GM21390 (cell line): Measurements from ENCODE around the gene GNG3.
"Not testable (repeated sequence)": the region's sequence is repeated elsewhere in the genome, so short reads cannot be mapped to it uniquely, and the experiment has no call there.

Experiments
- ATAC-seq: cut with Tn5 transposase; IDR thresholded peaks from one replicate; pipeline ENCODE4 v1.9.1; 2021; ENCODE audit not compliant: unreplicated experiment

GNG3 gene

DNA sequence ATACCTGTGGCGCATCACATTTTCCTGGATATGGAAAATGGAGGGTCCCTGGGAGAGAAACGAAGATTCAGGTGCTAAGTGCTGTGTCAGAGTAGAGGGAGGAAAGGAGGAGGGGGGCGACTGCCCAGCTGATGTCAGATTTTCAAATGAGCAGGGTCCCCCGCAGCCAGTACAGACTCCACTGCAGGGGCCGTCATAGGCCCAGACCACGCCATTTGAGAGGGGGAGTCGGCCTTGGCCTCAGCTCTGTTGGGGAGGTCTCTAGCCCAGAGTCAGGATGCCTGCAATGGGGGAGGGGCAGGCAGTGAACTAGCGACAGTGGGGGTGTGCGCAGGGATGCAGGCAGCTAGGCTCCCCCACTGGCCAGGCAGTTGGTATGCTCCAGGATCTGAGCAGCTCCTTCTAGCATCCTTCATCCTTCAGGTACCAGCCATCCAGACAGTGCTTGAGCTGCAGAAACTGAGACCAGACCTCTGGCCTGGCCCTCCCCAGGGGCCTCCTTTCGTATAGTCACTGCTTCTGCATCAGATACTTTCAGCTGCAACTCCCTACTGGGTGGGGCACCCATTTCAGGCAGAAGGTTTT is at the start of gene GNG3, which contains the start of gene BSCL2:
Gene GNG3 (plus strand): TSS at position 400 of the 585 bp plus-strand sequence. CDS start 620 bp downstream, outside the sequence.
Gene BSCL2 (minus strand): TSS at position 148 of the 585 bp plus-strand sequence. CDS start 229 bp downstream, outside the sequence.
- no peak for ATAC-seq

DNA sequence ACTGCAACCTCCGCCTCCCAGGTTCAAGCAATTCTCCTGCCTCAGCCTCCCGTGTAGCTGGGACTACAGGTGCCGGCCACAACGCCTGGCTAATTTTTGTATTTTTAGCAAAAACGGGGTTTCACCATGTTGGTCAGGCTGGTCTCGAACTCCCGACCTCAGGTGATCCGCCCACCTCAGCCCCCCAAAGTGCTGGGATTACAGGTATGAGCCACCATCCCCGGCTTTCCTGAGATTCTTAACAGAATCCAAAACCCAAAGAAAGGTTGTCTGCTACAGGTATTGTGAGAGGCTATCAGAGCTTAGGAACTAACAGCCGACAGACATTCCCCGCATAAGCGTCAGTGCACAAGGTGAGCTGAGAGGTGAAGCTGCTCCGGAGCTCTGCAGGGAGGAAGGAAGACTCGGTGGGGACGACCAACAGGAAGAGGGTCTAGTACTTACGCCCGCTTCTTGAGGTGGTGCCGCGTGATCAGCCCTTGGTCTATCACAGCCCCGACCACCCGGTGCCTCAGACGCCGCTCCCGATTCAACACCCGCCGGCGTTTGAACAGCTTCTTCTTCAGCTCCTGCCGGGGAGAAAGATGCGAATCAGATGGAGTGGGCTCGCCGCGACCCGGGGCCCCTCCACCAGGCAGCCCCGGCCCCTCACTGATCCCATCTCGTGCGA is 42.9 kb upstream of the GNG3 start:
- ATAC-seq, result peak; percentile 29

GRCh38 chr11:62665075-62665598 is 42.3 kb upstream of the GNG3 start, which contains the start of the genes C11orf98 and CSKMT:
Gene C11orf98, minus strand, starts transcription at chr11:62665210. Its CDS starts 41 bp downstream, at chr11:62665169.
Gene CSKMT, plus strand, starts transcription at chr11:62665312. Its CDS starts 568 bp downstream, at chr11:62665880.
- peak; percentile 86 for ATAC-seq

- peak; percentile 13 for ATAC-seq
These were observed 41.7 kb upstream of the GNG3 start for GRCh38 chr11:62665599-62666258.

DNA sequence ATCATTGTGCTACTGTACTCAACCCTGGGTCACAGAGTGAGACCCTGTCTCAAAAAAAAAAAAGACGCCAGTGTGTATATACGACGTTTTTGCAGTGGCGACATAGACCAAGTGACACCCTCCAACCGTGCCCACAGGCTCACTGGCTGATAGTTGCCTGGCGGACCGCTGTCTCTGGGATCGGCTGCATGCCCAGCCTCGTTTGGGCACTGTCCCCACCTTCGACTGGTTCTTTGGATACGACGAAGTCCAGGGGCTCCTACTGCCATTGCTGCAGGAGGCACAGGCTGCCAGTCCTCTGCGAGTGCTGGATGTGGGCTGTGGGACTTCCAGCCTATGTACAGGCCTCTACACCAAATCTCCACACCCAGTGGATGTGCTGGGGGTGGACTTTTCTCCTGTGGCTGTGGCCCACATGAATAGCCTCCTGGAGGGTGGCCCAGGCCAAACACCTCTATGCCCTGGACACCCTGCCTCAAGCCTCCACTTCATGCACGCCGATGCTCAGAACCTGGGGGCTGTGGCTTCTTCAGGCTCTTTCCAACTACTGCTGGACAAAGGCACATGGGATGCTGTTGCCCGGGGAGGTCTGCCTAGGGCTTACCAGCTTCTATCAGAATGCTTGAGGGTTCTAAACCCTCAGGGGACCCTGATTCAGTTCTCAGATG is 41.1 kb upstream of the GNG3 start:
- no peak for ATAC-seq

- no peak for ATAC-seq
These were observed 40.0 kb upstream of the GNG3 start for GRCh38 chr11:62667460-62667859.

DNA sequence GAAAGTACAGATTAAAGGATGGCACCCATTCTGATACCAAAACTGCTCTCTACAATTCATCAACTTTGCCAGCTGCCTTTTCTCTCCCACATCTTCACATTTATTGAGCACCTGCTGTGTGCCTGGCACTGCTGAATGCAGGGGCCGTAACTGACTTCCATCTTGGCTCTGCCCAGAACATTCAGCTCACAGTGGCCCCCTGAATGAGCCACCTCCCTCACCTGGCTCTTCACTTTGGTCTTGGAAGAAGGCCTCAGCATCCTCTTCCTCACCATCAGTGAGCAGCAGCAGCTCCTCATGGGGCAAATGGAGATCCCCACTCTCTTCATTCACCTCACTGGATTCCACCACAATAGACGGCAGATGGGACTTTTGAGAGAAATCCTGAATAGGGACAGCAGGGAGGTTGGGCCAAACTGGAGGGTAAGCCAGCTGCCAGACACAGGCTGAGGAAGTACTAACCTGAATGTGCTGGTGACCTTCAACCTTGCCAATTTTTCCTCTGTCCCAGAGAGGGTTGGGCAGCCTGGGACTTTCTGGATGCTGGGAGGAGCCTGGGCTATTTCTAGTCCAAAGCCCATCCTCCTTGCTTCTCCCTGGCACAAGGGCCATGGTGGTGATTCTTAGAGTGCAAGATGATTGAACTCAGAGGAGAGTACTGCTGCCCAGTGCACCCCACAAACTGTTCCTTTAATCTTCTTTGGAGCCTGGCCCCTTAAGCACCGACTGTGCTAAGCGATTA is 37.9 kb upstream of the GNG3 start:
- ATAC-seq, result no peak

DNA sequence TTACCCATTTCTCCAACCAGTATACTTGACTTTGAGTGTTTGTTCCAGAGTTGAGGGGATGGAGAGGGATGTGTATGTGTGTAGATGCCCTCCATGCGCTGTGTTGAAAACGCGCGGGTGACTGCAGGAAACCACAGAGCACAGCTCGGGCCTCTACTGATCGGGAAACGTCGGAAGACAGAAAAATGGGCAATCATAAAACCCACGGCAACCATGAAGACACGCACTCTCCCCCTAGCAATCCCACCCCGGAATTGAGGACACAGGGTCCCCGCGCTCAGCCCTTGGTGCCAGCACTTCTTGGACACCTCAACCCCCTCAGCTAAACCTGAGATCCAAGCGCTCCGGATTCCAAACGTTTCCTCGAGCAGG is 36.3 kb upstream of the GNG3 start:
- no peak for ATAC-seq

GRCh38 chr11:62671608-62672389 is 35.7 kb upstream of the GNG3 start, which contains the start of the genes LBHD1 and UQCC3:
Gene LBHD1, minus strand, starts transcription at chr11:62672267. Its CDS starts 2,236 bp downstream, at chr11:62670031.
Gene UQCC3, plus strand, starts transcription at chr11:62671673. Its CDS starts 73 bp downstream, at chr11:62671746.
- peak; percentile 67 for ATAC-seq

DNA sequence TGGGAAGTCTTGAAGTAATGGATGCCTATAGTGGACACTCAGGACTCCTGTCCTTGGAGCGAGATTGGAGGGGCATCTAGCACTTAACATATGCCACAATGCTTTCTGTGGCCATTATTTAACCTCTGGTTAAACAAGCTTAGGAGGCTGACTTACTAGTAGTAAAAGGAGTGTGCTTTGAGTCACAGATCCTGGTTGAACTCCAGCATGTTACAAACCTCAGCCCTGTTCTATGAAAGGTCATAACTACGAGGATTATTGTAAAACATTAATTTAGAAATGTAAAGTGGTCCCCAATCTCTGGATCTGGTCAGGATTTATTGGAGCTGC is 34.3 kb upstream of the GNG3 start:
- no peak for ATAC-seq

DNA sequence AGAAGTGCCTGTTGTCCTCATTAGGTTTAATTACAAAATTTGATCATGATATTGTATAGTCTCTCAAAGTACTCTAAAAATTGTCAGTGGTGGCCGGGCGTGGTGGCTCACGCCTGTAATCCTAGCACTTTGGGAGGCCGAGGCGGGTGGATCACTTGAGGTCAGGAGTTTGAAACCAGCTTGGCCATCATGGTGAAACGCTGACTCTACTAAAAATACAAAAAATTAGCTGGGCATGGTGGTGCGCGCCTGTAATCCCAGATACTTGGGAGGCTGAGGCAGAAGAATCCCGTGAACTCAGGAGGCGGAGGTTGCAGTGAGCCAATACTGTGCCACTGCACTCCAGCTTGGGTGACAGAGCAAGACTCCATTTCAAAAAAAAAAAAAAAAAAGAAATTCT is 32.1 kb upstream of the GNG3 start:
- not testable (repeated sequence) for ATAC-seq

DNA sequence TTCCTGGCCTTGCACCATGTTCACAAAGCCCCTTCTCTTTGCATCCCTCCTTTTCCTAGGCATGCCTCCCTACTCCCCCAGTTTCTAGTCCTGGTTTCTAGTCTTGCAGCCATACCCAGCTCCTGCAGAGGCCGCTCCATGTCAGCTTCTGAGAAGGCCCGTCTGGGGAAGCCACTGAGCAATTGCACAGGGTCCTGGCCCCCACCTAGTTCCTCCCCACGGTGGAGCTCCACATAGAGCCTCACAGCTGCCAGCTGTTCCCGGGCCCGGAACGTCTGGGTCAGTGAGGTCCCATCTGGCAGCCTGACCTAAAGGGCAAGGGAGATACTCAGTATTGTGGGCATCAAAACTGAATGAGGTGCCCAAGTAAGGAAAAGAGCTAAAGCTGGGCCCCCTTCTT is 30.8 kb upstream of the GNG3 start:
- no peak for ATAC-seq

GRCh38 chr11:62677156-62677555 is 30.3 kb upstream of the GNG3 start:
- ATAC-seq, result no peak

GRCh38 chr11:62677714-62678113 is 29.8 kb upstream of the GNG3 start:
- ATAC-seq, result no peak

DNA sequence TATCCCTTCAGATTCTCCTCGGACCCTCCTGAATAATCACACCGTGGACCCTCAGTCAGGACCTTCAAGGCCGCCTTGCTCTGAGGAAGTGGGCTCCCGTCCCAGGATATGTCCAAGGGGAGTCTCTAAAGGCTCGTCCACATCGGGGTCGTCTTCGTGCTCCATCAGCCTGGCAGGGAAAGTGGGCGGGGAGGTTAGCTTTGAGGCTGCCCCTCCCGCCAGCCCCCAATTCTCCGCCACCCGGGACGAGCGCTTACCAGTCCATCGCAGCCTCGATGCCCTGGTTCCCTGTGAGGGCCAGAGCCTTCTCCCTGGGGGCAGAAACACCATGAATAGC is 29.1 kb upstream of the GNG3 start:
- ATAC-seq, result no peak

GRCh38 chr11:62678770-62679696 is 28.4 kb upstream of the GNG3 start, which contains the start of gene UBXN1:
Gene UBXN1, minus strand, starts transcription at chr11:62679073. Its CDS starts 150 bp downstream, at chr11:62678923.
- peak; percentile 74 for ATAC-seq

DNA sequence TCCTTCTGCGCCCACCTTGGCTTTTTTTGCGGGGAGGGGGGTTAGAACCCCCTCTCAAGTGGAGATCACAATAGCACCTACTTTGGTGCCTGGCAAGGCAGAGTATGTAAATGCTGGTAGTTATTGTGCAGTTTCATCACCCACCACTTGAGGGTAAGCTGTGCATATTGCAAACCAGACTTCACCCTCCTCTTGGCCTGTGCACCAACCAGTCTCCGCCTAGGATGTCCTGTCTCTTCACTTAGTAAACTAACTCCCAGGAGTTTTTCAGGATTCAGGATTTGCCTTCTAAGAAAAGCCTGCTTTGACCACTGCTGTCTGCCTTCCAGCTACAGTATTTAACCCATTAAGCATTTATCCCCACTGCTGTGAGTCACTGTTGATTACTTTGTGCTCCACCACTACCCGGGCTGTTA is 26.6 kb upstream of the GNG3 start:
- ATAC-seq, result peak; percentile 57

DNA sequence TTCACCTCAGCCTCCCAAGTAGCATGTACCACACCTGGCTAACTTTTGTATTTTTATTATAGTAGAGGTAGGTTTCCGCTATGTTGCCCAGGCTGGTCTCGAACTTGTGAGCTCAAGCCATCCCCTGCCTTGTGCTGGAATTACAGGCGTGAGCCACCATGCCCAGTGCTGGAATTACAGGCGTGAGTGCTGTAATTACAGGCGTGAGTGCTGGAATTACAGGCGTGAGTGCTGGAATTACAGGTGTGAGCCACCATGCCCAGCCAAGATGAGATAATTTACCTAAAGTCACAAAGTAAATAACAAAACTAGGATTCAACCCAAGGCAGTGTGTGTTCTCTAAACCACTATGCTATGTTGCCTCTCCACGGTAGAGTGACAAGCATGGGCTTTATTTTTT is 25.0 kb upstream of the GNG3 start:
- ATAC-seq, result no peak
